Upper lobe of left lung (tissue), 4 donors: ENCODE measurements around the gene RPS27.
A peak's percentile ranks its signal among the peaks of the same experiment; 100 is the strongest.

Source experiments
- CTCF ChIP-seq, 6 experiments: fragments of 450-650 bp in 4 of 6; fragments of 200-600 bp in 2 of 6; sonication (generic) in 2 of 6; IDR thresholded peaks; one replicate each; pipeline ENCODE4 v1.5.1; 2016 to 2019; ENCODE audit warnings: antibody characterized with exemption in 6 of 6
- EP300 ChIP-seq, 4 donors: sonication (generic); formaldehyde crosslinking; IDR thresholded peaks; one replicate each; pipeline ENCODE4 v1.5.1; 2017; ENCODE audit warnings: antibody characterized with exemption in 4 of 4, control low read depth in 2 of 4
- POLR2A ChIP-seq, 4 donors: fragments of 450-650 bp; IDR thresholded peaks; one replicate each; pipeline ENCODE4 v1.5.1; 2016 to 2017; ENCODE audit warnings: antibody characterized with exemption in 4 of 4, mild to moderate bottlenecking in 2 of 4

GRCh38 chr1:153958111-153958960 is 32.2 kb upstream of the RPS27 start, which contains the start of gene CRTC2:
- TF ChIP-seq CTCF (IDR thresholded peaks at IDR 0.05) (peak in 1 of 6 experiments; percentile 12), POLR2A (IDR thresholded peaks at IDR 0.05) (peak in 3 of 4 donors; percentile 43 to 88 (median 72)), EP300 (IDR thresholded peaks at IDR 0.05) (peak in 1 of 4 donors; percentile 42)
